NCI-H1436 (cell line): Measurements from ENCODE around the gene MPL.
A peak's percentile ranks its signal among the peaks of the same experiment; 100 is the strongest.

Source experiments
- DNase-seq: peaks from one replicate; lab custom pipeline; 2025; lab: John Stamatoyannopoulos, UW

Gene MPL

DNA sequence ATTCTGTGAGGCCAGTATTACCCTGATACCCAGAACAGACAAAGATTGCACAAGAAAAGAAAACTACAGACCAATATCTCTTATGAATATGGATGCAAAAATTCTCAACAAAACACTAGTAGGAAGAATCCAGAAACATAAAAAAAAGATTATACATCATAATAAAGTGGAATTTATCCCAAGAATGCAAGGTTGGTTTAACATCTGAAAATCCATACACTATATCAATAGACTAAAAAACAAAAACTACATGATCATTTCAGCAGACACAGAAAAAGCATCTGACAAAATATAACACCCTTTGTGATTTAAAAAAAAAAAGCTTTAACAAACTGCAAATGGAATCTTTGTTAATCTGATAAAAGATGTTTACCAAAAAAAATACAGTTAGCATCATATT is 12.2 kb upstream of the MPL start:
- DNase-seq, result no peak

DNA sequence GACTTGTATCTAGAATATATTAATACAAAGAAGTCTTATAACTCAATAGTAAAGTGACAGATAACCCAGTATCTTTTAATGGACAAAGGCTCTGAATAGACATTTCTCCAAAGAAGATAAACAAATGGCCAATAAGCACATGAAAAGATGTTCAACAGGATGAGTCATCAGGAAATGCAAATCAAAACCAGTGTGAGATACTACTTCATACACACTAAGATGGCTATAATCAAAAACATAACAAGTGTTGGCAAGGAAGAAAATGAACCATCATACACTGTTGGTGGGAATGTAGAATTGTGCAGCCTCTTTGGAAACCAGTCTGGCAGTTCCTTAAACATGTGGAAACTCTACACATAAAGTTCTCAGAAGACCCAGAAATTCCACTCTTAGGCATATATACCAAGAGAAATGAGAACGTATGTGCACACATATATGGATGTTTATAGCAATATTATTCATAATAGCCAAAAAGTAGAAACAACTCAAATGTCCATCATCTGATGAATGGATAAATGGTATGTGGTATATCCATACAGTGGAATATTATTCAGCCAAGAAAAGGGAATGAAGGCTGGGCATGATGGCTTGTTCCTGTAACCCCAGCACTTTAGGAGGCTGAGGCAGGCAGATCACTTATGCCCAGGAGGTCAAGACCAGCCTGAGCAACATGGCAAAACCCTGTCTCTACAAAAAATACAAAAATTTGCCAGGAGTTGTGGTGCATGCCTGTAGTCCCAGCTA is 9.9 kb upstream of the MPL start:
- DNase-seq, result no peak

DNA sequence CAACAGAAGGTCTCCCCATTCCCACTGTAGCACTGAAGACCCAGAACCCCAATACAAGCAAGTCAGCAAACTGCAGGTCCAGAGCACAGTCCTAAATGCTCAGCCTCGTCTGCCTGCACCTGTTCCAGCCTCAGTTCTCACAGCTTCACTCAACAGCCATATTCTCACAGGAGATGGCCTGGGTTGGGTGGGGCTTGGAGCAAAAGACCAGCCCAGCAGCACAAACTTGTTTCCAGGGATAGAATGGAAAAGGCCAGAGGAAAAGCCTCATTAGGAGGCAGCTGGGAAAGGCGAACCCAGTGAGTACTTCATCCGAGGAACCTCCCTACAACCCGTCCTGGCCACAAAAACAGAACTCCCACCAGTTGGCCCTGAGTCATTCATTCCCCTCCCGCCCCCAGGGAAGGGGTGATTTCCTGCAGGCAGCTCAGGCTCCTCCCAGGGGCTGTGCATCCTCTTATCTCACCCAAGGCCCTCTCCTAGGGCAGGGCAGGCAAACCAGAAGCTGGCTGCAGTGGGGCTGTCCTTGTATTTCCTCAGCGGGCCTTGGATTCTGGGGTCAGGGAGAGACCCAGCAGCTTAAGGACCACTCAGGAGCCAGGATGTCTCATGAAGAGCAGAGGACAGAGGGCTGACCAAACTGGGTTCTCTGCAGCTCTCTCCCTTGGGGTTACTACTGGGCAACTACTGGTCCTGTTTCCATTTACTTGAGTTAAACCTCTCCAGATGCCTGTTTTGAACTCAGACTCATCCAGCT is 7.4 kb upstream of the MPL start:
- no peak for DNase-seq

DNA sequence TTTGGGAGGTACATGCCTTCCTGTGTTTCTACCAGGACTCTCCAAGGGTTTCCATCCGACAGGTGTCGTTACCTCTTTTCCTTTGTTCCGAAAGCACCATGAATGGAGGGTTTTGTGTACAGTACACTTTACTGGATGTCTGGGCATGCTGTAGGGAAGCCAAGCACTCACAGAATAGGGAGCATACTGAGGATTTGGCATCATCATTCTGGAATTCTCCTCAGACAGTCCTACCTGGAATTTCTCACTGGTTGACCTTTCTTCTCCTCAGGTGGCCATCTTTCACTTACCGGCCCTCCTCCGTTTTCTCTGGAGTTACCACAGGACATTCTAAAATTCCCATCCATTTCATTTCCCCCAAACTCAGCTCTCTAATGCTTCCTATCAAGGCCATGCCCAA is 5.9 kb upstream of the MPL start:
- no peak for DNase-seq

DNA sequence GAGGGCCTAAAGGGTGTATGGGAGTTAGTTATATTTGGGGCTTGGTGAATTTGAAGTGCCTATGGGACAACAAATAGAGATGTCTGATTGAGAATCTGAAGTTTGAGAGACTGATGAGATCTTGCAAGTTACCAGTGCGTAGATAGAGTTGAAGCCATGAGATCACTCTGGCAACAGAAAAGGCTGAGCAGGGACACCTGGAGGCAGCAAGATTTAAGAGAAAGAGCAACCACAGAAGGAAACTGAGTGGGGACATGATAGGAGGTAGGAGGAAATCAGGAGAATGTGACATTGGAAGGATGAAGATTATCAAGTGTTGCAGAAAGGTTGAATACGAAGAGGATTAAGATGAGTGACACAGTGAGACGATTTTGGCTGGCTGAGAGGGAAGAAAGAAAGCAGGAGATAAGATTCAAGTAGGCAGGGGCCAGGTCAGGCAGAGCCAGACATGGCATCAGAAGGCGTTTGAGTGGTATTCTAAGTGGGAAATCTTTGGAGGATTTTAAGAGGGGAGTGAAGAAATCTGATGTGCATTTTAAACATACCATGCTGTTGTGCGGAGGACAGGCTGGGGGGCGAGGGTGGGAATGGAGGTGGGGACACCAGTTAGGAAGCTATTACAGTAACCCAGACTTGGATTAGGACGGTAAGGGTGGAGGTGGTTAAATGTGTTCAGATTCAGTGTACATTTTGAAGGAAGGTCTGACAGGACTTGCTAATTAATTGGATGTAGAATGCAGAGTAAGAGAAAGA is 3.0 kb upstream of the MPL start:
- DNase-seq, result no peak

DNA sequence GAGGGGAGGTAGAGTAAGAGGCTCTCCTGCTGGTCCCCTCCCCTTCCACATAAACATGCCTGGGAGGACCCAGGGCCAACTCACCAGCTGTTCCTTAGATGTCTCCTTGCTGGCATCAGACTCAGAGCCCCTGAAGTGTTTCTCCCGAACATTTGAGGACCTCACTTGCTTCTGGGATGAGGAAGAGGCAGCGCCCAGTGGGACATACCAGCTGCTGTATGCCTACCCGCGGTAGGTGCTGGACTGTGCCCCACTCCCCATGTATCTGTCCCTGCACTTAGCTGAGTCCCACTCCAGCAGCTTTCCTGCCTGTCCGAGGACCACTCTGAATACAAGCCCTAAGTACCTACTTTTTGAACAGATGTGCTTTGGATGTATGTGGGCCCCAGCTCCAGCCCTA is 383 bp downstream of the MPL start:
- no peak for DNase-seq

DNA sequence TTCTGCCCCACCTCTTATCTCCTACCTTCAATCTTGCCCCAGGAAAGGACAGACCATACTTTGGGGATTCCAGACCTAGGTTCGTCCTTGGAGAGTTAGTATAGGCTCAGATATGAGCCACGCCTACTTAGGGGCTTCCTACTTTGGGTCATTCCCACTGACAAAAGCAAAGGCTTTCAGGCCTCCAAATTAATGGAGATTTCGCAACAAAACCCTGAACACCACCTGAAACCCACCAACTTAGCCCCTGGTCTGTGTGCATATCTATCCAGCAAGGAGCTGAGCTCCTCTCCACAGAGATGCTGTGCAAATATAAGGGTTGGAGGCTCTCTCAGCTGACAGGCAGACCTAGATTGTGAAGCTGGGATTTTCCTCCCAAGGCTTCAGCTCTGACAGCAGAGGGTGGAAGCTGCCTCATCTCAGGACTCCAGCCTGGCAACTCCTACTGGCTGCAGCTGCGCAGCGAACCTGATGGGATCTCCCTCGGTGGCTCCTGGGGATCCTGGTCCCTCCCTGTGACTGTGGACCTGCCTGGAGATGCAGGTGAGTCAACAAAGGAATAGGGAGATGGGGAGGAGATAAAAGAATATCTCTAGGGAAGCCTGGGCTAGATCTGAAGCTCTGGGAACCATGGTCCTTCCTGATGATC is 2.1 kb downstream of the MPL start:
- DNase-seq, result no peak

DNA sequence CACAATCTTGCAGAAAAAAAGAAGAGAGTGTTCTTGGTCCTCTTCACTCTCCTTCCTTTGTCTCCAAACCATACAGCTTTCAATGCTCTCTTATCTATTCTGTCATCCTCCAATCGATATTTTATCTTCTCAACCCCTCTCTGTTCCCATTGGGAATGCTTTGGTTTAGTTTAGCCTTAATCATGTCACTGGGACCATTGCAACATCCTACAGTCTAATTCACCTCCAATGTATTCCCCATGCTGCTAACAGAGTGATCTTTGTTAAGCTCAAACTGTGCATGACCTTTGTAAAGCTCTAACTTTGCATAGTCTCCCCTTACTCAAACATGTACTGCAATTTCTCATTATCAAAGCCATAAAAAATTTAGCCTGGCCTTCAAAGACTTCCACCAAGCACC is 2.9 kb downstream of the MPL start:
- no peak for DNase-seq

DNA sequence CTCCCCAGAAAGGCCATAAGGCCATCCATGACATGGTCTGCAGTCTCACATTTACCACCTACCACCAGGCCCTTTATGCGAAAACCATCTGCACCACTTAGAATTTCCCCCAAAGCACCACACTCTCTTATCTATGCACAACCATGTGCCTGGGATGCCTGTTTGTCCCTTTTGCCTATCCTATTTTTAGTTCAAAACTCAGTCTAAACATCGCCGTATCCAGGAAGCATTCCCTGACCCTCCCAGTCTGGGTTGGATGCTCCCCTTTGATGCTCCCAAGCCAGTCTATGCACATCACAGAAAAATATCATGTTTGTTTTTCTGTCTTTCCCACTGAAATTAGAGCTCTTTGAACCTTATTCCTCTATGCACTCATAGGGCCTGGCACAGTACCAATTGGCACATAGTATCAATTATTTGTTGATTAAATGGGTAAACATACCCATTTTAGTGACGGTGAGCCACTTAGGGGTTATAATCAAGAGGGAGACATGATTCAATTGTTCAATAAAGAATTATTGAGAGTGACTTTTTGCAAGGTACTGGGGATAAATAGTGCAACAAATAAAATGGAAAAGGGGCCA is 6.7 kb downstream of the MPL start:
- DNase-seq, result no peak

DNA sequence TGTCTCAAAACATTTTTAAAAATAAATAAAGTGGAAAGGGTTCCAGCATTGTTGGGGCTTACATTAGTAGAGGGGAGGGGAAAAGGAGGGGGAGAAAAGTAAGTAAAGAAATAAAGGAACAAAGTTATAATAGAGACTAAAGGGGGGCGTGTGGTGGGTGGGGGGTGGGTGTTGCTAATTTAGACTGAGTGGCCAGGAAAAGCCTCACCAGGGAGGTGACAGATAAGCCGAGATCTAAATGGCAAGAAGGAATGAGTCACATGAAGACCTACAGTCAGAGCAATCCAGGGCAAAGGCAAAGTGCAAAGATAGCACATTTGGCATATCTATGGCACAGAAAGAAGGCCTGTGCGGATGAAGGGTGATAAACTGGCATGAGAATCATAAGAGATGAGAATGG is 7.5 kb downstream of the MPL start:
- DNase-seq, result no peak

DNA sequence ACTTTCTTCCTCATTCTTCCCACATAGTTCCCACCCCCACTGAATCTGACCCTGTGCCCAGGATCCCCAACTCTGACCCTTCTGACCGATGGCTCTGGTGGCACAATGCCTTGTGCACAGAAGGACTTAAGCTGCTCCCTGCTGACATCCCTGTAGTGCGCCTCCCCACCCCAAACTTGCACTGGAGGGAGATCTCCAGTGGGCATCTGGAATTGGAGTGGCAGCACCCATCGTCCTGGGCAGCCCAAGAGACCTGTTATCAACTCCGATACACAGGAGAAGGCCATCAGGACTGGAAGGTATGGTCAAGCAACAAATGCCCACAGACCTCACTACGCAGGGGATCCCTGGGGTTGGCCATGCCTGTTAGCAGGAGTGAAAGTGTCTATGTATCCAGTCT is 9.0 kb downstream of the MPL start:
- no peak for DNase-seq

DNA sequence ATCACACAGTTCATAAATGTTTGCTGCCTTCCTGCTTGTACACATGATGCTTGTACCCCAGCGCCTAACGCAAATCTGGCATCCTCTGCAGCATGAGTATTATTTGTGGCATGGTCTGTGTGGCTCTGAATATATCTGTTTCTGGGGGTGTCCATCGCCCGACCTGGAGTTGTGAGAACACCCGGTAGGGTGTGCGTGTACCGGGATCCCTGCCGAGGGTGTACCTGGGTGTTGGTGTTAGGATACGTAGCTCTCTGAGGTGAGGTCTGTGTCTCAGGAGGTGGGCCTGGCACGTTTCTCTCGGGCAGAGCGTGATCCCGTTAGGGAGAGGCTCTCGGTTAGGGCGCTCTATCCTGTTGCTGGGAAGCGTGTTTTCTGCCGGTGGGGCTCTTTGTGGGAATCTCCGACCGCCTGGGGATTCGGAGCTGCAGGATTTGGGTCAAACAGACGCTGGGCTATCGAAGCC is 10.8 kb downstream of the MPL start:
- peak; percentile 50 for DNase-seq

DNA sequence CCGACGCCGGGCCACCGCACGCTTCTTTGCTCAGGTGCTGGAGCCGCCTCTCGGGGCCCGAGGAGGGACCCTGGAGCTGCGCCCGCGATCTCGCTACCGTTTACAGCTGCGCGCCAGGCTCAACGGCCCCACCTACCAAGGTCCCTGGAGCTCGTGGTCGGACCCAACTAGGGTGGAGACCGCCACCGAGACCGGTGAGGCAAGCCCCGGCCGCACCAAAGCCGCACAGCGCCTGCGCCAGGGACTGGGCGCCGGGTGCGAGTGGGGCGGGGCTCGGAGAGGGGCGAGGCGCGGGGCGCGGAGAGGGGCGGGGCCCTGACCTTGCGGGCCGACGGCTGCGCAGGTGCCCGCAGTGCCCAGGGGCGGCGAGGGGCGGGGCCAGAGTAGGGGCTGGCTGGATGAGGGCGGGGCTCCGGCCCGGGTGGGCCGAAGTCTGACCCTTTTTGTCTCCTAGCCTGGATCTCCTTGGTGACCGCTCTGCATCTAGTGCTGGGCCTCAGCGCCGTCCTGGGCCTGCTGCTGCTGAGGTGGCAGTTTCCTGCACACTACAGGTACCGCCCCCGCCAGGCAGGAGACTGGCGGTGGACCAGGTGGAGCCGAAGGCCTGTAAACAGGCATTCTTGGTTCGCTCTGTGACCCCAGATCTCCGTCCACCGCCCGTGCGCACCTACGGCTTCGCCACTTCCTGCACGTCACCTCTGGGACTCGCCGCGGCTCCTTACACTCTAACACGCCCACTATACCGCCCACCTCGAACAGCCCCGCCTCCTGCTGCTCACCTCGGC is 11.4 kb downstream of the MPL start:
- DNase-seq, result peak; percentile 93

DNA sequence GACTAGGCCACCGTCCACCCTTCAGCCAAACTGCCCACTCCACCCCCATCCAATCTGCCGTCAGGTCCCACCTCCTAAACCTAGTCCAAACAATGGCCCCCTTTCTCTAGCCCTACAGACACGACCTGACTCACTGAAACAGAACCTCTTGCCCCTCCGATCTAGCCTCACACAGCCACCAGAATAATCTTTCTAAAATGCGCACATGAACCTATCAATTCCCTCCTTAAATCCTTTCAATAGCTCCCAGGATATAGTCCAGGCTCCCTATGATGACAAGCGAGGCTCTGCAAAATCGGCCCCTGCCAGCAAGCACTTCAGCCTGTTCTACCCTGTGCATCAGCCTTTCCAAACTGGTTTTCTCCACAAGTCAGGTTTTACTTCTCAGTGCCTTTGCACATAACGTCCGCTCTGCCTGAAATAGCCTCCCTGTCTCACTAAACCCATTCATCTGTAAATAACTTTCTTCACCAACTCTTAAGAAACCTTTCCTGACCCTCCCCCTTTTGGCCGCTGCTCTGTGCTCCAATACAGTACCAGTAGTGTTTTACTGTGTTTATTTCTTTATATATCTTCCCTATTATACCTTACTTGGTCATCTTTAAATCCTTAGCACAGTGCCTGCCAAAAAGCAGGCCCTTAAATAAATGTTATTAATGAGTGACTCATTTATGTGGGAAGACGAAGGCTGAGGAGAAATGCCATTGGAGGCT is 12.1 kb downstream of the MPL start:
- no peak for DNase-seq

DNA sequence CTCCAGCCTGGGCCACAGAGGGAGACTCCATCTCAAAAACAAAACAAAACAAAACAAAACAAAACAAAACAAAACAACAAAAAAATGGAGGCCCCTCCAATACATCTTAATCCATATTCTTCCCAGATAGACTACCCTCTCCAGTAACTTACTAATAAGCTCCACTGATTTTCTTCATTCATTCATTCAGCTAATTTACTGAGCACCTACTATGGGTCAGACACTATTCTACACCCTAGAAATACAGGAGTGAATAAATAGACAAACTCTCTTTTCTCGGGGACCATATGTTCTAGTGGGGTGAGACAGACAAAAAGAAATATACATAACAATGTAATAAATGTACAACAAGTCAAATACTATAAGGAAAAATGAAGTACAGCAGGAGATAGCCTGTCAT is 13.4 kb downstream of the MPL start:
- DNase-seq, result no peak

DNA sequence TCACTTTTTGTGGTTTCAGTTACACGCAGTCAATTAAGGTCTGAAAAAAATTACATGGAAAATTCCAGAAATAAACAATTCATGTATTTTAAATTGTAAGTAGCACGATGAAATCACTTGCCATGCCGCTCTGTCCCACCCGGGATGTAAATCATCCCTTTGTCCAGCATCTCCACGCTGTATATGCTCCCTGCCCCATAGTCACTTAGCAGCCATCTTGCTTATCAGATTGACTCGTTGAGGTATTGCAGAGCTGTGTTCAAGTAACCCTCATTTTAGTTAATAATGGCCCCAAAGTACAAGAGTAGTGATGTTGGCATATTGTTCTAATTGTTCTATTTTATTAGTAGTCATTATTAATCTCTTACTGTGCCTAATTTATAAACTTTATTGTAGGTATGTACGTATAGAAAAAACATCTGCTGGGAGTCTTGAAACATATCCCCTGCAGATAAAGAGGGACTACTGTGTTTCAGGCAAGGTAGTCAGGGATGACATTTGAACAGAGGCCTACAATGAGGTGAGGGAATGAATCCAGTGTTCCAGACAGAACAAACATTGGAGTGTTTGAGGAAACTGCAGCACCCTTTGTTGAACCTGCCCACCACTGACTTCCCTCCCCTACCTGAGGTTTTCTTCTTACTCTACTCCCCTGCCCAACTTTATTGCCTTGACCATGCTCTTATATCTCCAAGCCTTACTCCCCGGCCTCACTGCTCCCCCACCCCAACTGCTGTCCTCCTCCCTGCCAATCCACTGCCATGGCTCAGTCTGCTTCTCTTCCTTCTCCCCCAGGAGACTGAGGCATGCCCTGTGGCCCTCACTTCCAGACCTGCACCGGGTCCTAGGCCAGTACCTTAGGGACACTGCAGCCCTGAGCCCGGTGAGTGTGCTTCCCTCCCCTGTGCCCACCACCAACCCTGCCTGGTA is 14.1 kb downstream of the MPL start:
- no peak for DNase-seq

DNA sequence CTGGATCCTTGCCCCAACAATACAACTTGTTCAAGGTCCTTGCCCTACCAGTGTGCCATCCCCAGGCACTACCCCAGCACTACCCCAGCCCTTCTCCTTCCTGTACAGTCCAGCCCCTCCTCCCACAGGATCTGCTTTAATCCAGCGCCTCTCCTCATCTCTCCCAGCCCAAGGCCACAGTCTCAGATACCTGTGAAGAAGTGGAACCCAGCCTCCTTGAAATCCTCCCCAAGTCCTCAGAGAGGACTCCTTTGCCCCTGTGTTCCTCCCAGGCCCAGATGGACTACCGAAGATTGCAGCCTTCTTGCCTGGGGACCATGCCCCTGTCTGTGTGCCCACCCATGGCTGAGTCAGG is 14.7 kb downstream of the MPL start:
- no peak for DNase-seq

DNA sequence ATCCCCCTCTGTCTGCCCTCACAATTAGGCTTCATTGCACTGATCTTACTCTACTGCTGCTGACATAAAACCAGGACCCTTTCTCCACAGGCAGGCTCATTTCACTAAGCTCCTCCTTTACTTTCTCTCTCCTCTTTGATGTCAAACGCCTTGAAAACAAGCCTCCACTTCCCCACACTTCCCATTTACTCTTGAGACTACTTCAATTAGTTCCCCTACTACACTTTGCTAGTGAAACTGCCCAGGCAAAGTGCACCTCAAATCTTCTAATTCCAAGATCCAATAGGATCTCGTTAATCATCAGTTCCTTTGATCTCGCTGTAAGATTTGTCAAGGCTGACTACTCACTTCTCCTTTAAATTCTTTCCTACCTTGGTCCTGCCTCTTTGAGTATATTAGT is 15.3 kb downstream of the MPL start:
- no peak for DNase-seq

DNA sequence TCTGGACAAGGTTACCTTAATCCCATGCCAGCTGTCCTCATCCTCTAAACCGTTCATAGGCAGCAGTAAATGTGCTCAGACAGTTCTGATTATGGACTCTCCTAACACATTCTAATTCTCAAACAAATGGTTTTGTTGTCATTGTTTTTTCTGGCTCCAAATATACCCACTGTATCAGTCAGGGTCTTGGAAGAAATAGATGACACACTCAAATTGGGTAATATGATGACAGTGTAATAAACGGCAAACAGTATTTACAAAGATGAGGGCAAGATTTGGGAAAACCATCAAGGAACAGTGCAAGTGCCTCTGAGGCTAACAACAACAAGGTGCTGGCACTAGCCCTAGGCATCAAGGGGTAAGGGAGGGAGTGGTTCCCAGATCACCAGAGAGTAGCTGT is 16.9 kb downstream of the MPL start:
- no peak for DNase-seq

DNA sequence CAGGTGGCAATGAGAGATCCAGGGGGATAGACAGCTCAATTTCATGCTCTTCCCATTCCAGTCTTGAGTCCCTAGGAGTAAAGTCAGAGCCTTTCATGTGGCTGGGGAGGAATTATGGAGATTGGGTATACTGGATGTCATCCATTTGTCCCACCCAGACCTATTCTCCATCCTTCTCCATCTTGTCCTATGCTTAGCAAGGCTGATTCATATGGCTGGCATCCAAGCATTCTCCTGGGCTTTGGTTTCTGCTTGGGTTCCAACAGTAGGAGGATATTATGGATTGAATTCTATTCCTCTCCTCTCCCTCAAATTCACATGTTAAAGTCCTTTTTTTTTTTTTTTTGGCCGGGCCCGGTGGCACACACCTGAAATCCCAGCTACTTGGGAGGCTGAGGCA is 17.3 kb downstream of the MPL start:
- DNase-seq, result no peak
